ENCODE measurements around the gene GPR160. TPM values are rescaled to one million over a fixed set of nuclear protein-coding genes. Genes with fewer than 3 reads are reported as not detected.

GPR160 gene
- total and polyA plus RNA-seq, 3 donors from 2014 or later: 3.9 to 10.4 (median 4.2) TPM

- intact Hi-C loops (cut with DNase I; ENCODE audit: low total_unique reads): no loop called here
- Histone ChIP-seq H3K27me3 (no peaks in the 10 kb centered on the region), H3K4me1 (no peaks in the 10 kb centered on the region), H3K4me3 (no peak overlapping the region), H3K9me3 (no peaks in the 10 kb centered on the region), H3K36me3 (ENCODE audit: low read depth, missing control alignments) (no peaks in the 10 kb centered on the region), H3K27ac (no peak overlapping the region)
- no peak for TF ChIP-seq CTCF (IDR thresholded peaks at IDR 0.05)
- TF ChIP-seq POLR2A (IDR thresholded peaks at IDR 0.05): no peak
- no peak for DNase-seq
- 66 to 79% methylated on average over 3 to 5 of the region's 5 CpGs for WGBS, 2 donors
Observed at GRCh38 chr3:170046269-170047132, 8.7 kb downstream of the GPR160 start.

- Histone ChIP-seq H3K4me3 (no peak overlapping the region), H3K27ac (no peak overlapping the region), H3K36me3 (ENCODE audit: low read depth, missing control alignments) (no peaks in the 10 kb centered on the region), H3K4me1 (no peaks in the 10 kb centered on the region), H3K9me3 (no peaks in the 10 kb centered on the region), H3K27me3 (no peaks in the 10 kb centered on the region)
- intact Hi-C loops (cut with DNase I; ENCODE audit: low total_unique reads): no loop called here
- DNase-seq: no peak
- 90 to 91% methylated on average over 3 of the region's 3 CpGs for WGBS, 2 donors
- no peak for TF ChIP-seq CTCF (IDR thresholded peaks at IDR 0.05)
- no peak for TF ChIP-seq POLR2A (IDR thresholded peaks at IDR 0.05)
Observed at GRCh38 chr3:170047133-170047404, 9.3 kb downstream of the GPR160 start.

- no peak for TF ChIP-seq CTCF (IDR thresholded peaks at IDR 0.05)
- TF ChIP-seq POLR2A (IDR thresholded peaks at IDR 0.05): no peak
- Histone ChIP-seq H3K4me1 (no peaks in the 10 kb centered on the region), H3K36me3 (ENCODE audit: low read depth, missing control alignments) (no peaks in the 10 kb centered on the region), H3K27ac (no peak overlapping the region), H3K9me3 (no peaks in the 10 kb centered on the region), H3K27me3 (no peaks in the 10 kb centered on the region), H3K4me3 (no peak overlapping the region)
- WGBS, 2 donors: 83 to 84% methylated on average over 10 of the region's 10 CpGs
- intact Hi-C loops (cut with DNase I; ENCODE audit: low total_unique reads): no loop called here
- DNase-seq: no peak
Observed at GRCh38 chr3:170049146-170050000, 11.6 kb downstream of the GPR160 start.

GRCh38 chr3:170050753-170051152 is 13.0 kb downstream of the GPR160 start:
- H3K4me1 ChIP-seq: no peaks in the 10 kb centered on the region
- 84% methylated on average over 4 of the region's 4 CpGs for WGBS, 2 donors
- TF ChIP-seq POLR2A (IDR thresholded peaks at IDR 0.05): no peak
- TF ChIP-seq CTCF (IDR thresholded peaks at IDR 0.05): no peak
- no peaks in the 10 kb centered on the region for H3K9me3 ChIP-seq
- intact Hi-C loops (cut with DNase I; ENCODE audit: low total_unique reads): no loop called here
- no peak overlapping the region for H3K4me3 ChIP-seq
- no peaks in the 10 kb centered on the region for H3K36me3 ChIP-seq (ENCODE audit: low read depth, missing control alignments)
- H3K27ac ChIP-seq: no peak overlapping the region
- DNase-seq: no peak
- H3K27me3 ChIP-seq: no peaks in the 10 kb centered on the region

Measured in testis (tissue), 3 donors.